Ishikawa (cell line): ENCODE data around the gene ST8SIA2.

Experiments
- CEBPB ChIP-seq: IDR thresholded peaks from 2 replicates; pipeline ENCODE4 v1.6.1; 2012
- CREB1 ChIP-seq: IDR thresholded peaks from 2 replicates; pipeline ENCODE4 v1.6.1; 2012; ENCODE audit warnings: low read depth
- EGR1 ChIP-seq: IDR thresholded peaks from 2 replicates; pipeline ENCODE4 v1.6.1; 2012
- EP300 ChIP-seq: IDR thresholded peaks from 2 replicates; pipeline ENCODE4 v1.6.1; 2012; ENCODE audit warnings: borderline replicate concordance
- RAD21 ChIP-seq: IDR thresholded peaks from 2 replicates; pipeline ENCODE4 v1.6.1; 2012; ENCODE audit warnings: low read depth
- REST ChIP-seq: IDR thresholded peaks from 2 replicates; pipeline ENCODE4 v1.6.1; 2012; ENCODE audit warnings: low read depth, mild to moderate bottlenecking
- TAF1 ChIP-seq: IDR thresholded peaks from 2 replicates; pipeline ENCODE4 v1.6.1; 2012; ENCODE audit warnings: low read depth, mild to moderate bottlenecking
- ZBTB7A ChIP-seq: IDR thresholded peaks from 2 replicates; pipeline ENCODE4 v1.6.1; 2012; ENCODE audit warnings: low read depth

DNA sequence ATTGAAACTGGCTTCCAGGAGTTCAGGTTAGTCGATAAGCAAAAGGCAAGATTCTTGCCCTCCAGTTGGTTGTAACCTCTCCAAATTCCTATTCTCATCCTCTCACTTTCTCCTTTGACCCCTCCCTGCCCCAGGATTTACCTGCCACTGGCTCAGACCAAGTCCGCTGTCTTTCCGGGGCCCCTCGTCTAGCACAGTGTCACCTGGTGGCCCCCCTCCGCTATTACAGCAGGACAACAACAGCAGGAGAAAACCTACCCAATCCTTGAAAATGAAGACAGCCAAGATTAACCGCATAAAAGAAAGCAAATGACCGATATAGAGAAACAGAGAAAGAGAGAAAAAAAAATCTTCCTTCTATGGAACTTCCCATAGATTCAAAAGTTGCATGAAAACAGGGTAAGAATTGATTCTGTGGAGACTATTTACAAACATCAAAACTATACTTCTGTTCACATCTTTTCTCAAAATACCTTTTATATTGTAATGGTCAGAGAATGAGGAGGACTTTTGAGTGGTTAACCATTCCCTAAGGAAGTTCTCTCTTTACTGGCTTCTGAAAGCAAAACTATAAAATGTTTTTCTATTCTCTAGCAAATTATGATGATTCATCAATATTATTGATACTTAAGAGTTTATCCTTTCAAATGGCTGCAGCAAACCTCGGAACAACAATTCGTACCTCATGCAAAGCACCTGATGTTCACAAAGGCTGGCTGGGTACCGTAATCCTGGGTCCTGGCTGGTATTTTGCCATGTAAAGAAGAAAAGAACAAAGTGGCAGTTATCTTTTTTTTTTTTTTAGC lies 10.0 kb upstream of the ST8SIA2 start:
- no peak for TF ChIP-seq EP300
- TF ChIP-seq CEBPB: no peak
- TF ChIP-seq ZBTB7A: no peak
- peak; percentile 48 for TF ChIP-seq RAD21
- no peak for TF ChIP-seq TAF1
- TF ChIP-seq CREB1: no peak
- no peak for TF ChIP-seq EGR1
- no peak for TF ChIP-seq REST
